ENCODE measurements around the gene NXN.
"Not testable (repeated sequence)": the region's sequence is repeated elsewhere in the genome, so short reads cannot be mapped to it uniquely, and the experiment has no call there.

NXN gene

DNA sequence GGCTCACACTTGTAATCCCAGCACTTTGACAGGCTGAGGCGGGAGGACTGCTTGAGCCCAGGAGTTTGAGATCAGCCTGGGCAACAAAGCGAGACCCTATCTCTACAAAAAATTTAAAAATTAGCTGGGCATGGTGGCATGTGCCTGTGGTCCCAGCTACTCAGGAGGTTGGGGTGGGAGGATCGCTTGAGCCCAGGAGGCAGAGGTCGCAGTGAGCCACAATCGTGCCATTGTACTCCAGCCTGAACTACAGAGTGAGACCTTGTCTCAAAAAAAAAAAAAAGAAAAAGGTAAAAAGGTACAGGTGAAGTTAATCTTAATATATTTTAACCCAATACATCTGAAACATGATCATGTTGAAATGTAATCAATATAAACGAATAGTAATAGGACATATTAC, 73.9 kb downstream of the NXN start:
- not testable (repeated sequence) for H2AFZ ChIP-seq (ENCODE audit: low read depth, low read length); H3K9me3 ChIP-seq (ENCODE audit: low read length); H3K4me3 ChIP-seq (ENCODE audit: low read length); H3K4me1 ChIP-seq (ENCODE audit: insufficient read depth, low read length); H3K27me3 ChIP-seq (ENCODE audit: insufficient read depth, low read length); H3K36me3 ChIP-seq (ENCODE audit: insufficient read depth, low read length)

DNA sequence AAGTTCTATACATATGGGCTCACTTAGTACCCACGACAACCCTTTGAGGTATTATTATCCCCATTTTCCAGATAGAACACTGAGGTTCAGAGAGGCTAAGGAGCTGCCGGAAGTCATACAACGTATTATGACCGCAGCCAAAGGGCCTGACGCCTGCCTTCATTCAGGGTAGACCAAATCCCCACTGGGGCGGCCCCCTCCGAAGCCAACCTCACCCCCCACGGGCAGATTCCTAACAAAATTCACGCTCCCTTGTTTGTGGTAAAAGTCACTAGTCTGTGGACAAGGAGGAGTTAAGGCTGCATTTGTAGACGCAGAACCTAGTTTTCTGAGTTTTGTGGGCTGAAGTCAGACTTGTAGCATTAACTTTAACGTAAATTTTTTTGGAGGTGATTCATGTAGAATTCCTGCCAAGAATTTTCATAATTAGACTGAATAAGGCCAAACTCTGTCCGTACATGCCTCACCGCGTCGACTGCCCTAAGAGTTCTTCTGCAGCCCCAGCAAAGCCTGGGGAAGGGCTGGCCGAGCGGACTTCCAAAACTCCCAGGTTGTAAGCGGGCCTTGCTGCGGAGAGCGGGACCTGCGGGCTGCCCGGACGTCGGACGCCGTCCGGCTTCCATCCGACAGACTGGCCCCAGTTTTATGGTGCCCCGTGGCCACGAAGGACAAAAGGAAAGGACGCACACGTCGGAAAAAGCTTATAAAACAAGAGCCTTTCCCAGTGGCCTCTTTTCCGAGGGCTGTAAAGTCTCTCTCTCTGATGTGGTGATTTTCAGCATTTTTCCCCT, 75.7 kb downstream of the NXN start:
- no peaks in the 10 kb centered on the region for H3K4me1 ChIP-seq (ENCODE audit: insufficient read depth, low read length)
- H3K4me3 ChIP-seq (ENCODE audit: low read length) = no peak overlapping the region
- H3K27me3 ChIP-seq (ENCODE audit: insufficient read depth, low read length) = no peaks in the 10 kb centered on the region
- H2AFZ ChIP-seq (ENCODE audit: low read depth, low read length) = no peak overlapping the region
- H3K36me3 ChIP-seq (ENCODE audit: insufficient read depth, low read length) = peaks cover 5% of the 10 kb centered on the region
- peaks cover 2% of the 10 kb centered on the region for H3K9me3 ChIP-seq (ENCODE audit: low read length)

DNA sequence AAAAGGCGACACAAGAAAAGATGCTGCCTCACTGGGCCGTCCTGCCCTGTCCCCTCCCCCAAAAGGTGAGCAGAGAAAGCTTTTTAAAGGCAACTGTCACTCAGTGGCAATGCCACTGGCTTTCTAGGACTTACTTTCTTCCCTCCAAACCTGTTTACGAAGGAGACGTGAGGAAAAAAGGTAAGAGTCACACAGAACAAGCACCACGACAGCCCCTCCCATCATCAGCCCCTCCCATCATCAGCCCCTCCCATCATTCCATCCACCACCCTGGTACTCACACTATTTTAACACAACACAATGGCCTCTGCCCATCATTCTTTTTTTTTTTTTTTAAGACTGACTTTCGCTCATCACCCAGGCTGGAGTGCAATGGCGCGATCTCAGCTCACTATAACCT, 77.1 kb downstream of the NXN start:
- no peak overlapping the region for H2AFZ ChIP-seq (ENCODE audit: low read depth, low read length)
- H3K27me3 ChIP-seq (ENCODE audit: insufficient read depth, low read length) = no peaks in the 10 kb centered on the region
- no peak overlapping the region for H3K4me3 ChIP-seq (ENCODE audit: low read length)
- no peaks in the 10 kb centered on the region for H3K4me1 ChIP-seq (ENCODE audit: insufficient read depth, low read length)
- H3K36me3 ChIP-seq (ENCODE audit: insufficient read depth, low read length) = peaks cover 6% of the 10 kb centered on the region
- peaks cover 9% of the 10 kb centered on the region for H3K9me3 ChIP-seq (ENCODE audit: low read length)

DNA sequence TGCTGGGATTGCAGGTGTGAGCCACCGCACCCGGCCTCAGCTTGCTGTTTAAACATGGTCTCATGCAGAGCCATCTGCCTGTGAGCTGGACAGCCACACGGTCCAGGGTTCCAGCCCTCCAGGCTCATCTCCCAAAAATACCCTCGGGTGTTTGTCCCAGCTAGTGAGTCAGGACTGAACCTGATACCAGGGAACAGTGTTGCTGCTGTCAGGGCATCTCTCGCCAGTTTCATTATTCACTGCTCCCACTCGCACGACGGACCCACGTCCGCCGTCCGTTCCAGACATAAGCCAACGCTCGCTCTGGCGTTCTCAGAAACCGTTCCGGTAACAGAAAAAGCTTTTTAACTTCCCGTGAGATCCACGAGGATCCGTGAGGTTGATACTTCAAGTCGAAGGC, 77.6 kb downstream of the NXN start:
- Histone ChIP-seq H3K36me3 (ENCODE audit: insufficient read depth, low read length) (peaks cover 6% of the 10 kb centered on the region), H3K4me1 (ENCODE audit: insufficient read depth, low read length) (peaks cover 2% of the 10 kb centered on the region), H3K4me3 (ENCODE audit: low read length) (no peak overlapping the region), H2AFZ (ENCODE audit: low read depth, low read length) (no peak overlapping the region), H3K9me3 (ENCODE audit: low read length) (peaks cover 9% of the 10 kb centered on the region), H3K27me3 (ENCODE audit: insufficient read depth, low read length) (no peaks in the 10 kb centered on the region)

DNA sequence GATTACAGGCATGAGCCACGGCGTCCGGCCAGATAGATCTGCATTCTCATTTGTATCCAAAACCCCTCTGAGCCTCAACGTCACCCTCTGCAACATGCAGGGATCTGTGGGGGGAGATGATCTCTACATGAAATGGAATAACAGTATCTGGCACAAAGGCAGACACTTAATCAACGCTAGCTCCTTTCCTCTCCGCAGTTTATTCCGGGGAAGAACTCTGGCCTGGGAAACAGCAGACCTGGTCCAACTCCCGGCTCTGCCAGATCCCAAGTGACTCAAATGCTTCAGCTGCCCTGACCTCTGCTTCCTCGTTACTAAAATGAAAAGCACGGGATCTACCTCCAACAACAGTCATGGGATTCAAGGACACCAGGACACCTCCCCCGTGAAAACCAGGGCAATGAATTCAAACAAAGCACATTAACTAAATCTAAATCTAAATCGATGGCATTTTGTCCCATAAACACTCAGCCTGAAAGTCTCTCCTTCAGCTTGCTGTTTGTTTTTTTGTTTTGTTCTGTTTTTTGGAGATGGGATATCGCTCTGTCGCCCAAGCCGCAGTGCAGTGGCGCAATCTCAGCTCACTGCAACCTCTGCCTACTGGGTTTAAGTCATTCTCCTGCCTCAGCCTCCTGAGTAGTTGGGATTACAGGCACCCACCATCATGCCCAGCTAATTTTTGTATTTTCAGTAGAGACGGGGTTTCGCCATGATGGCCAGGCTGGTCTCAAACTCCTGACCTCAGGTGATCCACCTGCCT, 78.2 kb downstream of the NXN start:
- Histone ChIP-seq H3K9me3 (ENCODE audit: low read length) (peaks cover 9% of the 10 kb centered on the region), H3K4me3 (ENCODE audit: low read length) (no peak overlapping the region), H3K4me1 (ENCODE audit: insufficient read depth, low read length) (peaks cover 2% of the 10 kb centered on the region), H3K27me3 (ENCODE audit: insufficient read depth, low read length) (no peaks in the 10 kb centered on the region), H2AFZ (ENCODE audit: low read depth, low read length) (no peak overlapping the region), H3K36me3 (ENCODE audit: insufficient read depth, low read length) (peaks cover 6% of the 10 kb centered on the region)

DNA sequence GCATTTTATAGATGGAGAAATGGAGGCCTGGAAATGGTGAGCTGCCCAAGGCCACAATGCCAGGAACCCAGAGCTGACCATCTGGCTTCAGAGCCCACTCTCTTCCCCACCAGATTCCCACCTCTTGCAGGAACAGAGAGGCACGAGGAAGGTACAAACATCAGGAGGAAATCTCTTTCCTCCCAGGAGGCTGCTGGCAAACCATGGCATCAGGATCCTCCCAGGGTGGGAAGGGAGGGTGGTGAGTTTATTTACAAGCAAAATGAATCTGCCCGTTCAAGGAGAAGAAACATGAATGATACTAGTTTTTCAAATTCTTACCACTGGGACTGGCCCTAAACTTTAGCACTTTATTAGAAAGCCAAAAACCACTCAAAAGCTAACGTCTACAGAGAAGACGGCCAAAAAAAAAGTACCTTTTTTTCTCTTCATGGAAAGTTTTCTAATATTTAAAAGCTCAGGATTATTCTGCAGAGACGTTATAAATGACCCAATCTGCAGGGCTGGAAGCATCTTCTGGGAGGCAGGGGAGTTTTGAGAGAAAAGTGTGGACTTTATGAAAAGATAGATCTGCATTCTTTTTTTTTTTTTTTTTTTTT, 79.1 kb downstream of the NXN start:
- Histone ChIP-seq H3K27me3 (ENCODE audit: insufficient read depth, low read length) (no peaks in the 10 kb centered on the region), H3K9me3 (ENCODE audit: low read length) (peaks cover 9% of the 10 kb centered on the region), H3K4me3 (ENCODE audit: low read length) (no peak overlapping the region), H2AFZ (ENCODE audit: low read depth, low read length) (no peak overlapping the region), H3K36me3 (ENCODE audit: insufficient read depth, low read length) (peaks cover 6% of the 10 kb centered on the region), H3K4me1 (ENCODE audit: insufficient read depth, low read length) (peaks cover 2% of the 10 kb centered on the region)

DNA sequence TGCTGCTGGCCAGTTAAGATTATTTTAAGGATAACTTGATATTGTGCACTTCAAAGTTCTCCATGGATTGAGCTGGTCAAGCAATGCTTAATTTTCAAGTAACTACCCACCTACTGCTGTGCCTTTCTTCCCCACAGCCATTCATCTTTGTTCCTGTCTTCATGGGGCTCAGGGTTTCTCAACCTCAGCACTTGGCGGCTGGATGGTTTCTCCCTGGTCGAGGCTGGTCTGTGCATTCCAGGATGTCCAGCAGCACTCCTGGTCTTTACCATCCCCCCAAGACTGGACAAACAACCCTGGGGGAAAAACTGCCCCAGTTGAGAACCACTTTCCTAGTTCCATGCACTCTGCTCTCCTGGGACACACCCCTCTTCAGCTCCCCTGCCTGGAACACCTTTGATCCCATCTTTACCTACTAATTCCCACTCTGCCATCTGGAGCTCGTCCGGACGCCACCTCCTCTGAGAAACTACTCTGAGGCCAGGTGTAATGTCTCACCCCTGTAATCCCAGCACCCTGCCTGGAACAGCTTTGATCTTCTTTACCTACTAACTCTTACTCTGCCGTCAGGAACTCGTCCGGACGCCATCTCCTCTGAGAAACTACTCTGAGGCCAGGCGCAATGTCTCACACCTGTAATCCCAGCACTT, 81.5 kb downstream of the NXN start:
- Histone ChIP-seq H2AFZ (ENCODE audit: low read depth, low read length) (no peak overlapping the region), H3K4me3 (ENCODE audit: low read length) (no peak overlapping the region), H3K4me1 (ENCODE audit: insufficient read depth, low read length) (peaks cover 2% of the 10 kb centered on the region)

DNA sequence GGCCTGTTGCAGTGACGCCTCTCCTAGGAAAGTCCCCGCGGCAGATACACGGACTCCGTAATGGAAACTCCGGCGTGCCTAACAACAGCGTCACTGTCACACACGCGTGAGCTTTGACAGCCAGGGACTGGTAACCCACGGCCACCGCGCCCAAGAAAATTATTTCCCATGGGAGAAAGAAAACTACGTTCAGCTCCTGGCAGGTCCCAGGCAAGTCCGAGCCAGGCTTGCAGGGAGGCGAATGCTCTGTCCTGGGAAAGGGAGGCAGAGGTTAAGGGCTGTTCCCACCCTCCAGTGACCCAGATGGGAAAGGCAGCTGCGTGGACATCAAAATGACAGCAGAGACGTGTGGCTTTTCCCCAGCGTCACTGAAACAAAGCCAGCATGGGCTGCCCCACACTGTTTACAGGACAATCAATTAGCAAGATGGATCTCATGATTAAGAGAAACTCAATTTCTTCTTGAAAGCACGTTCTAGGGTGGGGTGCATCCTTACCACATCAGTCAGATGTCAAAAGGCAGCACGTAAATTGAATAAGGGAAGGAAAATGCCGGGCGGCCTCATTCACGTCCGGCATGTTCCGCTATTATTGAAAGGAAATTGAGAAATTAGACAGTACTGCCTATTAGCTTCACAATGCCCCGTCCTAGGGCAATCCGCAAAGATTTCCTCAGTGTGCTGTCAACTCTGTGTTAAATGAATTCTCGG, 82.5 kb downstream of the NXN start:
- no peak overlapping the region for H3K4me3 ChIP-seq (ENCODE audit: low read length)
- H3K9me3 ChIP-seq (ENCODE audit: low read length) = peaks cover 10% of the 10 kb centered on the region

More for the DNA sequence above, 81.5 kb downstream of the NXN start:
- H3K36me3 ChIP-seq (ENCODE audit: insufficient read depth, low read length) = peaks cover 4% of the 10 kb centered on the region
- H3K9me3 ChIP-seq (ENCODE audit: low read length) = peaks cover 9% of the 10 kb centered on the region
- H3K27me3 ChIP-seq (ENCODE audit: insufficient read depth, low read length) = no peaks in the 10 kb centered on the region

DNA sequence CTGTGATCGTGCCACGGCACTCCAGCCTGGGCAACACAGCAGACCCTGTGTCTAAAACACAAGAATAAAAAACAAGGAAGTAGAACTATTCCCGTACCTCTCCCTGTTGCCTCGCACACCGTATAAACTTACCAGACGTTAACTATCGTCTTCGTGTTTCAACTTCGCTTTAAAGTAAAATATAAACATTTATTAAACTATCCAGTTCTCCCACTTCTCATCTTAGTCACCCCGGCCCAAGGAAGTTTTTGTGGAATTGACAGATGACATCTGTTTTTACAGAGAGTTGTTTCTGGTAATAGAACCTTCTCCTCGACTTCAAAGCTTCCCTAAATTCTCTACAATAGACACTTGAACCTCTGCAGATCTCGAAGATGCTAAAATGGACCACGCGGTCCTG, 83.1 kb downstream of the NXN start:
- Histone ChIP-seq H3K4me1 (ENCODE audit: insufficient read depth, low read length) (peaks cover 2% of the 10 kb centered on the region), H3K27me3 (ENCODE audit: insufficient read depth, low read length) (no peaks in the 10 kb centered on the region), H3K36me3 (ENCODE audit: insufficient read depth, low read length) (peaks cover 7% of the 10 kb centered on the region), H3K9me3 (ENCODE audit: low read length) (peaks cover 9% of the 10 kb centered on the region), H3K4me3 (ENCODE audit: low read length) (no peak overlapping the region), H2AFZ (ENCODE audit: low read depth, low read length) (no peak overlapping the region)

More for the DNA sequence above, 82.5 kb downstream of the NXN start:
- no peaks in the 10 kb centered on the region for H3K27me3 ChIP-seq (ENCODE audit: insufficient read depth, low read length)
- peaks cover 2% of the 10 kb centered on the region for H3K4me1 ChIP-seq (ENCODE audit: insufficient read depth, low read length)
- peaks cover 7% of the 10 kb centered on the region for H3K36me3 ChIP-seq (ENCODE audit: insufficient read depth, low read length)
- no peak overlapping the region for H2AFZ ChIP-seq (ENCODE audit: low read depth, low read length)

DNA sequence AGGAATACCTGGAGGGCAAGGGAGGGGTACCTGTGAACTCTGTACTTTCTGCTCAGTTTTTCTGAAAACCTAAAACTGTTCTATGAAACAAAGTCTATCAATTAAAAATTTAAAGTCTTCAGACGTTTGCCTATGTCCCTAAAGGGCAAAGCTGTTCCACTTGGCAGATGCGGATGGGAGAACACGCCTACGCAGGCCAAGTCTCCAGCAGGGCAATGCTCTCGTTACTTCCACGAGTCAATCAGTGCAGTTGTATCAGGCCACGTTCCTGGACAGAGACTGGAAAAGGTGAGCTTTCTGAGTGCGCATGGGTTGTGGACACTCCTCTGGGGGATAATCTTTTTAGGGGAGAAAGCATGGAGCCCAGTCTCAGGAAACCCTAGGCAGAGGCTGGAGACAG, 86.6 kb downstream of the NXN start:
- H3K4me3 ChIP-seq (ENCODE audit: low read length) = no peak overlapping the region
- peaks cover 2% of the 10 kb centered on the region for H3K4me1 ChIP-seq (ENCODE audit: insufficient read depth, low read length)
- H3K9me3 ChIP-seq (ENCODE audit: low read length) = peaks cover 5% of the 10 kb centered on the region
- H2AFZ ChIP-seq (ENCODE audit: low read depth, low read length) = no peak overlapping the region
- H3K36me3 ChIP-seq (ENCODE audit: insufficient read depth, low read length) = peaks cover 3% of the 10 kb centered on the region
- no peaks in the 10 kb centered on the region for H3K27me3 ChIP-seq (ENCODE audit: insufficient read depth, low read length)

DNA sequence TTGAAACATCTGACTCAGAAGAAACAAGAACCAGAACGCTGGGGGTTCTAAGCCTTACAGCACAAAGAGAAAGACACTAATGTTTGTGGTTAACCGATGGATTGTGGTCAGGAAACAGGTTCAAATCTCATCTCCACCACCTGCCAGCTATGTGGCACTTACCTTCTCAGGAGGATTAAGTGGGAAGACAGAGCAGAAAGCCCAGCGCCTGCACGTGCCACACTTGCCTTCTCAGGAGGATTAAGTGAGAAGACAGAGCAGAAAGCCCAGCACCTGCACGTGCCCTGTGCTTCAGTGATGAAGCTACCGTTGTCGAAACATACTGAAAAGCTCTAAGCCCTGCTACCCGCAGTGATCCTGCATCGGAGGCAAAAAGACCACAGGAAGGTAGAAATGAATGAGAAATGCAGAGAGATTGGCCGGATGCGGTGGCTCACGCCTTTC, 90.6 kb downstream of the NXN start:
- Histone ChIP-seq H3K27me3 (ENCODE audit: insufficient read depth, low read length) (no peaks in the 10 kb centered on the region), H3K36me3 (ENCODE audit: insufficient read depth, low read length) (peaks cover 3% of the 10 kb centered on the region), H3K4me1 (ENCODE audit: insufficient read depth, low read length) (no peaks in the 10 kb centered on the region), H3K4me3 (ENCODE audit: low read length) (no peak overlapping the region), H3K9me3 (ENCODE audit: low read length) (peaks cover 5% of the 10 kb centered on the region), H2AFZ (ENCODE audit: low read depth, low read length) (no peak overlapping the region)

DNA sequence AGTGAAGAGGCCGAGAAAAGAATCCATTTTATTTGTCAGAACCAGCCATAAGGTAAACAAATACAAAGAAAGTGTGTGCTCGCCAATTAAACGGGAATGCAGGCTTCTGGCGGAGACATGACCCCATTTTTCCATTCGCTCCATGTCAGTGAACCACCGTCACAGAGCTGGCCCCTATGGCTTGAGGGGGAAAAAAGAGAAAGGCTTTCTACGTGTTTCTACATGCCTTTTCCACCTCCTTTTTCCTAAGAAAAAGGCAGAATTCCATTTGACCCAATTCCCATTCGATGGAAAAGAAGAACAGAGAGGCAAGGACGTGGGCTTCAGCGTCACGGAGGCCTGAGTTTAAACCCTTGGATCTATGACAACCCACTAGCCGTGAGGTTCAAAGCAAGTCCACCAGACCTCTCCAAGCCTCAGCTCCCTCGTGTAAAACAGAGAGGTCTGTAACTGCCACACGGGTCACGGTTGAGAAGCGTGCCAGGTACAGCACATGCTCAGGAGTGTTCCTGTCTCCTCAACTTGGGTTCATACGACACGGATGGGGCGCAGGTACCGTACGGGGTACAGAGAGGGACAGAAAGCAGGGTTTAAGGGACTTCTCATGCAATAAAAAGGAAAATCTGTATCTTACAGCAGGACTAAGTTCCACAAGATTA, 91.9 kb downstream of the NXN start:
- Histone ChIP-seq H3K36me3 (ENCODE audit: insufficient read depth, low read length) (peaks cover 2% of the 10 kb centered on the region), H3K4me1 (ENCODE audit: insufficient read depth, low read length) (peaks cover 9% of the 10 kb centered on the region), H2AFZ (ENCODE audit: low read depth, low read length) (no peak overlapping the region), H3K27me3 (ENCODE audit: insufficient read depth, low read length) (no peaks in the 10 kb centered on the region), H3K4me3 (ENCODE audit: low read length) (no peak overlapping the region), H3K9me3 (ENCODE audit: low read length) (peaks cover 4% of the 10 kb centered on the region)
